GM12891 (cell line): ENCODE data around the gene CHST8.

ENCODE experiments used
- POLR2A ChIP-seq: IDR thresholded peaks from 2 replicates; pipeline ENCODE4 v1.6.1; 2011; ENCODE audit warnings: low read depth, low read length, control low read depth
- POLR2AphosphoS5 ChIP-seq: IDR thresholded peaks from 2 replicates; pipeline ENCODE4 v1.6.1; 2011; ENCODE audit warnings: low read depth, low read length, control low read depth
- SPI1 ChIP-seq: IDR thresholded peaks from 2 replicates; pipeline ENCODE4 v1.6.1; 2011; ENCODE audit warnings: low read depth, low read length, control low read depth

- no peak for TF ChIP-seq POLR2AphosphoS5
- TF ChIP-seq POLR2A, result no peak
- no peak for TF ChIP-seq SPI1
Measured at GRCh38 chr19:33771384-33772101, 149.8 kb downstream of the CHST8 start.
